NCI-H526 treated with DMSO at 0.1 percent for 48 hours (cell line): ENCODE measurements around the gene SLC39A13.

Source experiments
- DNase-seq: peaks from one replicate; lab custom pipeline; 2025; lab: John Stamatoyannopoulos, UW

Gene SLC39A13

DNA sequence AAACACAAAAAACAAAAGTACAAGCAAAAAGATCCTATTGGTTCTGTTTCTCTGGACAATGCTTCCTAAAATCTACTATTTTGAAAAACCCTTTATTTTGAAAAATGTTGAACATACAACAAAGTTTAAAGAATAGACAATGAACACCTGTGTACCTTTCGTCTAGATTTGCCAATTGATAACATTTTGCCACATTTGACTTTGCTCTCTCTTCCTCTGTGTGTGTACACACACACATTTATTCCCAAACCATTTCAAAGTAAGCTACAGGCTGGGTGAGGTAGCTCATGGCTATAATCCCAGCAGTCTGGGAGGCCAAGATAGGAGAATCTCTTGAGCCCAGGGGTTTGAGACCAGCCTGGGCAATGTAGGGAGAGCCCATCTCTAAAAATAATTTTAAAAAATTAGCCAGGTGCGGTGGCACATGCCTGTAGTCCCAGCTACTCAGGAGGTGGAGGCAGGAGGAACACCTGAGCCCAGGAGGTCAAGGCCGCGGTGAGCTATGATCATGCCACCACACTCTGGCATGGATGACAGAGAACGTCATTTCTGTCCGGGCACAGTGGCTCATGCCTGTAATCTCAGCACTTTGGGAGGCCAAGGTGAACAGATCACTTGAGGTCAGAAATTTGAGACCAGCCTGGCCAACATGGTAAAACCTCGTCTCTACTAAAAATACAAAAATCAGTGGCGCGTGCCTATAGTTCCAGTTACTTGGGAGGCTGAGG, 23.1 kb downstream of the SLC39A13 start:
- no peak for DNase-seq

DNA sequence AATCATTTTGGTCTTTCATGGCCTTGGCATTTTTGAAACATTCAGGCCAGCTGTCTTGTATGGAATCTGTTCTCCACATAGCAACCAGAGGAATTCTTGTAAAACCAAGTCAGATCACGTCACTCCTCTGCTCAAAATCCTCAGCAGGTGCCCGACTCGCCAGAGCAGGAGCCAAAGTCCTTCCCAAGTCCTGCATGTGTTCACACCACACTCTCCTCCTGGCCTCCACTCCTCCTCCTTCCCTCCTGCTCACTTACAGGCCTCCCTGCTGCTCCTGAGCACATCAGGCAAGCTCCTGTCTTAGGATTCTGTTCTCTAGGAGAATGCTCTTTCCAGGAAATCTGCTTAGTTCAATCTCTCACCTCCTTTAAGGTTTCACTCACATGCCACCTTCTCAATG, 24.8 kb downstream of the SLC39A13 start:
- no peak for DNase-seq

DNA sequence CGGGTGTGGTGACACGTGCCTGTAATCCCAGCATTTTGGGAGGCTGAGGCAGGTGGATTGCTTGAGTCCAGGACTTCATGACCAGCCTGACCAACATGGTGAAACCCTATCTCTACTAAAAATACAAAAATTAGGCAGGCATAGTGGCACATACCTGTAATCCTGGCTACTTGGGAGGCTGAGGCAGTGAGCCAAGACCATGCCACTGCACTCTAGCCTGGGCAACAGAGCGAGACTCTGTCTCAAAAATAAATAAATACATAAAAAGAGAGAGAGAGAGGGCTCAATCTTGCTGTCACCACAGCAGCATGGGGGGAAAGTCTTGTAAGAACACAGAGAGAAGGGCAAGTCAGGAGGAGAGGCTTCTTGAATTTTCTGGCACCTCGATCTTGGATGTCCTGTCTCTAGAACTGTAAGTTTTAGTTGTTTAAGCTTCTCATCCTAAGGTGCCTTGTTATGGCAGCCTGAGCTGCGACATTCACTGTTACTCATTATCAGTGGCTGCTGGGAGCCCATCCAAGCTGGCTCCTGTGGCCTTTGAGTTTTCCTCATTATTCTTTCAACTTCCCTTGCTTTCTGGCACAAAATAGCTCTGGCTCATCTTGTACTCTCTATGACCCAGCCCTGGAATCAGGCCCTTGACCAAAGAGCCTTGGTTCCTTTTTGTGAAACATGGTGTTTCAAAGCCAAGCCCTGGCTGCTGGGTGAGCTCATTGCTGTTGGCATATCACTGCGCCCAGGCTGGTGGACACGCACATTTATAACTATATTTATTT, 25.8 kb downstream of the SLC39A13 start:
- no peak for DNase-seq

DNA sequence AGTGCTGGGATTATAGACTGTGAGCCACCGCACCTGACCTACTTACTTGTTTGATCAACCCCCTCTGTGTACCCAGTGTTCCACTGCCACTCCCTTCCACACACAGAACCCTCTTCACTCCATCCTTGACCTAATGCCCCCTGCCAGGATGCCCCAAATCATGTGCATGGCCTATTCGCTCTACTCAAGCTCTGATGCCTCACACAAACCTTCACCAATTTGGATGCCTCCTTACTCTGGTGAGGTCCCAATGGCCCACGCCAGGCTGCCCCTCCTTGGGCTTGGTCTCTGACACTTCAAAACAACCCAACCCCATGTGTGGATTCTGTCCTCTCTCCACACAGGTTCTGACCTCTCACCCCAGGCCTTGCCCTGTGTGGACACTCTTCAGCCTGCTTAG, 27.3 kb downstream of the SLC39A13 start:
- no peak for DNase-seq

DNA sequence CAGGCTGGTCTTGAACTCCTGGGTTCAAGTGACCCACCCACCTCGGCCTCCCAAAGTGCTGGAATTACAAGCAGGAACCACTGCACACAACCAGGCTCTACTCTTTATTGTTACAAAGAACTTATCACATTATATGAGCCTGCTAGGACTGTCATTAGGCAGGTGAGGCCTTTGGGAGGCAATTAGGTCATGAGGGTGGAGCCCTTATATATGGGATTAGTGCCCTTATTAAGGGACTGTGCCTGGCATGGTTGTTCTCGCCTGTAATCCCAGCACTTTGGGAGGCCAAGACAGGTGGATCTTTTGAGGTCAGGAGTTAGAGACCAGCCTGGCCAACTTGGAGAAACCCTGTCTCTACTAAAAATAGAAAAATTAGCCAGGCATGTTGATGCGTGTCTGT, 28.3 kb downstream of the SLC39A13 start:
- no peak for DNase-seq

DNA sequence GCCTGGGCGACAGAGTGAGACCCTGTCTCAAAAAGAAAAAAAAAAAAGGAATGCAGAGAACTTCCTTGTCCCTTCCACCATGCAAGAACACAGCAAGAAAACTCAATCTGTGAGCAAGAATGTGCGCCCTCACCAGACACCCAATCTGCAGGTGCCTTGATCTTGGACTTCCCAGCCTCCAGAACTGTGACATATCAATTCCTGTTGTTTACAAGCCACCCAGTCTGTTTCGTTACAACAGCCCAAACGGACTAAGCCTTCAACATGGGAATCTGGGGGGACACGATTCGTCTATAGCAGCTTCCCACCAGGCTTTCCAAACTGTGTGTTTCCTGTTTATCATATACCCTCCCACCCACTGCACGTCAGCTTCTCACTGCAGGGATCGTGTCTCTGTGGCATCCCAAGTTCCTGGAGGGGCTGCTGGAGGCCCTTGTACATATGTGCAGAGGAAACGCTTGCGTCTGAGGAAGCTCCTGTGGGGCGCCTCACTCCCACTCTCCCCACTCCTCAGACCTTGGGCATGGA, 28.9 kb downstream of the SLC39A13 start:
- DNase-seq: no peak

DNA sequence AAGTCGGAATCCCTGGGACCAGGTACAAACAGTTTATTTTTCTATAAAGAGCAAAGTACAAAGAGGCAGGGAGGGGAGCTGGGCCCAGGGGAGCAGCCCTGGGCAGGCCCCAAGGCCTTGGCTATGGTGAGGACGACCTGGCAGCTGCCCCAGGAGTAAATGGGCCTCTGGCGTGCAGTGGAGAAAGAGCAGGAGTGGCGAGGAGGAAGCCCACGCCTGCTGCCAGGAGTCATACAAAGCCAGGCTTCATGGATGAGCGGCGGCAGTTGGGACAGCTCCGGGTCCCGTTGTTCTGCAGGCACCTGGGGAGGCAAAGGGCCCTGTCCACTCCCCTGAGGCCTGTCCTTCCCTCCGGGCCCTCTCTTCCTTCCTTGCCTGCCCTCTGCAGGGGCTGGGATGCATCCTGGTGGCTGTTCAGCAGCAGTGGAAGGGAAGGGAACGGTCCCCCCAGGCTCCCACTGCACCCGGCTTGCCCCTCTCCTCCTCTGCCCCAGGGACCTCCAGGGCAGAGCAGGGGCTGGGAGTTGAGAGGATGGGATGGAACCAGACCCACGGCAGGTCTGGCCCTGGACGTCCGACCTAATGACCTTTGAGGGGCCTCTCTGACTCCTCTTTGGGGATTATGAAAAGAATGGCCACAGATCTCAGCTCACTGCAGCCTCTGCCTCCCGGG, 29.5 kb downstream of the SLC39A13 start:
- no peak for DNase-seq

DNA sequence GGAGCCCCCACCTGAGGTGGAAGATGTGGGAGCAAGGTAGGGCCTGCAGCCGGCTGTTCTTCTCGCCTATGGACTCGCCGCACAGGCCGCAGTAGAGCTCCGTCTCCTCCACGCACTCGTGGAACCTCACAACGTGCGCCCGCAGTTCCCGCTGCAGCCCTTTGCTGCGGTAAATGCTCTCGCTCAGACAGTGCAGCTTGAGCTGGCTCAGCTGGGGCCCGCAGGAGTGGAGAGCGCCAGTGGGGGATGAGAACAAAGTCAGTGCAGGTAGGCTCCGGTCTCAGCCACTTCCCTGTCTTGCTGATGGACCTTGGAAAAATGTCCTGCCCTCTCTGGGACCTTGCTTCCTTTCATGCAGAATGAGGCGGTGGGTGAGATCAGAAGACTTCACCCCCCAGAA, 30.3 kb downstream of the SLC39A13 start:
- DNase-seq: no peak

DNA sequence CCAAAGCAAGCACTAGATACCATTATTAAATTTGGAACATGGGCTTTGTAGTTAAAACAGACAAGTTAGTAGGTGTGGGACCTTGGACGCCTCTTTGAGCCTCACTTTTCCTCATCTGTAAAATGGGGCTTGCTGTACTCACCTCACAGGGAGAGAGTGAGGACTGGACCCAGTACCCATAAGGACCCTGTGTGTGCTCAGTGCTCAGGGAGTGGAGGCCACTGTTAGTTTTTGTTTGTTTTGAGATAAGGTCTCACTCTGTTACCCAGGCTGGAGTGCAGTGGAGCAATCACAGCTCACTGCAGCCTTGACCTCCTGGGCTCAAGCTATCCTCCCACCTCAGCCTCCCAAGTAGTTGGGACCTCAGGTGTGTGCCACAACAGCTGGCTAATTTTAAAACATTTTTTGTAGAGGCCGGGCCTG, 31.7 kb downstream of the SLC39A13 start:
- DNase-seq: no peak

DNA sequence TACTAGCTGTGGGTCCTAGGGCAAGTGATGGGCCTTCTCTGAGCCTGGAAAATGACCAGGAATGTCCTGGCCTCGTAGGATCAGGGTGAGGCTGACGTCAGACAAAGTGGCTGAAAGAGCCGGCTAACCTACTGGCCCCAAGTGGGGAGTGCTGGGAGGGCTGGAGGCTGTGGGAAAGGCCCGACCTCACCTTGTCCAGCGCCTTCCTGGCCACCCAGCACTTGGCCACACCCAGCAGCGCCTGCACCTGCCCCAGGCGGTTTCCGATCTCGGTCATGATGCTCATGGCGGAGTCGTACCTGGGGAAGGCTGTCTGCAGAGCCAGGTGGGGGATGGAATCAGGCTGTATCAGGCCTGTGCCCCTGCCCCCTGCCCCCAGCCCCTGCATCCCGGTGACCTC, 33.0 kb downstream of the SLC39A13 start:
- DNase-seq: no peak

DNA sequence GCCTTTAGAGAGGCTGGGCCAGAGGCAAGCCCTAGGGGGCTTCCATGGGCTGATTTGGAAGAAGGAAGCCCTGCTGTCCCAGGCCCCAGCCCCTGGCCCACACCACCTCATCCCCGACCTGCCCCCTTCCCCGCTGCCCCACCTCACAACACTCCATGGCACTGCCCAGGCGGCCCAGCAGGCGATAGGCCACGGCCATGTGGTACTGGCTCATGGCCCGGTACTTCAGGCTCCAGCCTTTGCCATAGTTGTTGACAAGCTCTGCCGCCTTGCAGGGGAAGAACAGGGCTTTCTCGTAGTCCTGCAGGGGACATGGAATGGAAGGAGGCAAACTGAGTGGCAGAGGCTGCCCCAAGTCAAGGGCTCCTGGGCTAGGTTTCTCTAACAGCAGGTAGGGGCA, 34.1 kb downstream of the SLC39A13 start:
- no peak for DNase-seq

DNA sequence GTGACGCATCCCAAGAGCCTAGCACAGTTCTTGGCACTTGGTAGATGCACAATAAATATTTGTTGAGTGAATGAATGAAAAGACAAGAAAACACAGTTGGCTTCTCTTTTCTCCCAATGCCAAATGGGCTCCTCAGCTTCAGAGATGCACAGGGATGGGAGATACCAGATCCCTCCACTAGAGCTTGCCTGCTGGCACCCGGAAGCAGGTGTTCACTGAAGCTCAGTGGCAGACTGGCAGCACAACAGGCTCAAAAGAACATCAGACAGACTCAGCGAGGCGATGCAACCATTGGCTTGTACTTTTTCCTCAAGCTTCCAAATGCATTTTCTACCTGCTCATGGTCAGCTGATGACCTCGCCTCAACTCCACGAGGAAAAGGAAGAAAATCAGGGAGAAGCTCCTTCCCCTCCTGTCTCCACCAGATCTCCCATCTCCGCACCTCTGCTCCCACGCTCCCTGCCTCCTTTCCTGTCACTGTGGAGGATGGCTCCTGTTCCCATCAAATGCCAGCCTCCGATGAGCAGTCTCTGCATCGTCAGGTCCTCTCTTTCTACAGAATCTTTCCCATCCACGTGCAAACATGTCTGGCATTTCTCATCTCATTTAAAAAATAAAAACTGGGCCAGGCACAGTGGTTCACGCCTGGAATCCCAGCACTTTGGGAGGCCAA, 34.8 kb downstream of the SLC39A13 start:
- no peak for DNase-seq

DNA sequence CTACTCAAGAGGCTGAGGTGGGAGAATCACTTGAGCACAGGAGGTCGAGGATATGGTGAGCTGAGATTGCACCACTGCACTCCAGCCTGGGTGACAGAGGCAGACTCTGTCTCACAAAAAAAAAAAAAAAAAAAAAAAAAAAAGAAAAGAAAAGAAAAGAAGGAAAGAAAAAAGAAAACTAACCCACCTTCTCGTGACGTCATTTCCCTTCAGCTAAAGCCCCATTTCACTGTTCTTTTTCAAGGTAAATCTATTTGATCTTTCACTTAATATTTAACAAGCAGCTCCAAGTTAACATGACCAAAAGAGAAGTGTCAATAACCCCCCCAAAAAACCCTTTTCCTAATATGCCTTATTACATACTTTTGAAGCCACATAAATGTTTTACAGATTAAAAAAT, 35.4 kb downstream of the SLC39A13 start:
- no peak for DNase-seq

DNA sequence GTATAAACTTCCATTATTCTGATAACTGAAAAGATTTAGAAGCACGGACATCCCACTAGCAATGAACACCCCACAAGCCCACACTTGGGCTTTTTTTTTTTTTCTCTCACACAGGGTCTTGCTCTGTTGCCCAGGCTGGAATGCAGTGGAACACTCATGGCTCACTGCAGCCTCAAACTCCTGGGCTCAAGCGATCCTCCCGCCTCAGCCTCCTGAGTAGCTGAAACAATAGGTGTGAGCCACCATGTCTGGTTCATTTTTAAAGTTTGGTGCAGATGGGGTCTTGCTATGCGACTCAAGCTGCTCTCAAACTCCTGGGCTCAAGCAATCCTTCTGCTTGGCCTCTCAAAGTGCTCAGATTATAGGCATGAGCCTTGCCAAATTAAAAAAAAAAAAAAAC, 37.5 kb downstream of the SLC39A13 start:
- DNase-seq: no peak

DNA sequence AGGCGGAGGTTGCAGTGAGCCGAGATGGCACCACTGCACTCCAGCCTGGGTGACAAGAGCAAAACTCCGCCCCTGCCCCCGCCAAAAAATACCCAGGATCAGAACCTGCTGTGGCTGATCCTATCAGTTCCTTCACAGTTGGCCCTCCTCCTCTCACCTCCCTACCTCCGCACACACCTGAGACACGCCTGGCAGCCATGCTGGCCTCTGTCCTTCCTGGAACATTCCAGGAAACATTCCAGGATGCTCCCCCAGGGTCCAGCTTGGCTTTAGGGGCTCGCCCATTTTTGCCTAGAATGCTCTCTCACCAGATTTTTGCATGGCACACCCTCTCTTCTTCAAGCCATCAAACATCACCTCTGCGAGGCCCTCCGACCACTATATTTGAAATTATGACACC, 38.4 kb downstream of the SLC39A13 start:
- DNase-seq: no peak

DNA sequence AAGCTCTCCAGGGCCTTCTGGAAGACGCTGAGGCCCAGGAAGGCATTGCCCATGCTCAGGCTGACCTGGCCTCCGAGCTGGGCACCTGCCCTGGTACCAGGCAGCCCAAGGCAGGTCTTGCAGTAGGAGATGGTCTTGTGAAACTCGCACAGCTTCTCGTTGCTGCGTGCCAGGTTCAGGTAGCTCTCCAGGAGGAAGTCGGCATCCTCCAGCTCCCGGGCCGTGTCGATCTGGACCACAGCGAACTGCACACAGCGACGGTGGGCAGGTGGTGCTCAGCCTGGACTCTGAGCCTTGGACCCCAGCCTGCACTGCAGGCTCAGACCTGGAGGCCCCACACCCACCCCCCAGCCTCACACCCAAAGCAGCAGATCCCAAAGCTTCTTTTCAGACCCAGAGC, 39.5 kb downstream of the SLC39A13 start:
- no peak for DNase-seq

DNA sequence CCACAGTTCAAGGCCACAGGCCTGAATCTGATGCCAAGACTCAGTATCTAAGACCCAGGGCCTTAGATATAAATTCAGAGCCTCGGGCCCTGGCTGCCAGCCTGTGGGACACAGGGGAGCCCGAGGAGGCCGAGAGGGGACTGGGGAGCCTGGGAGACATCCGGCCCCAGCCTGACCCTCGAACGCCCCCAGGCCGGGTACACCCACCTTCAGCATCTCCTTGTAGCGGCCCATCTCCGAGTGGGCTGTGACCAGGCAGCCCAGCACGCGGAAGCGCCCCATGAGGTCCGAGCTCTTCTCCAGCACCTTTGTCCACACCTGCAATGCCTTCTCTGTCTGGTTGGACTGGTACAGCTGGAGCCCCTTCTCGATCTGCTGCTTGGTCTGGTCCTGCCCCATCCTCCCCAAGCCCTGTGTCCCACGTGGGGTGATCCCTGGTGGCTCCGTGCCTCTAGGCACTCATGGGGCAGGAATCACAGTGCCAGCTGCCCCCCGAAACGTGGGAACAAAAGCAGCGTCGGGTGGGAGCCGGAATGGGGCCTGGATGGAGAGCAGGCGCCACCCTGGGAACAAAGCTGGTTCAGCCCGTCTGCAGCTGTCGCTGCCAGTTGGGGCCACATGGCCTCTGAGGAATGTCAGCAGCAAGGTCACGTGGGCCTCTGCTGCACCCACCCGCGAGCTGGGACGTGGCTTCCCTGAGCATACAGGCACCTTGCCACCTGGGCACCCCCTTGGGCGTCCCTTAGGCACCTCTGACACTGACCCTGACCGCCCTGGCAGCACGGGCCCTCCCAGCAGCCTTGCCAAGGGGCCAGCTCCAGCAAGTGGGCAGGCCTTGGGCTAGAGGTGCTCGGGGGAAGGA, 40.4 kb downstream of the SLC39A13 start, which contains the start of gene RAPSN:
Gene RAPSN, minus strand, starts transcription at position 571 of the 862 bp plus-strand sequence. Its CDS starts 172 bp downstream, at position 399.
- no peak for DNase-seq

DNA sequence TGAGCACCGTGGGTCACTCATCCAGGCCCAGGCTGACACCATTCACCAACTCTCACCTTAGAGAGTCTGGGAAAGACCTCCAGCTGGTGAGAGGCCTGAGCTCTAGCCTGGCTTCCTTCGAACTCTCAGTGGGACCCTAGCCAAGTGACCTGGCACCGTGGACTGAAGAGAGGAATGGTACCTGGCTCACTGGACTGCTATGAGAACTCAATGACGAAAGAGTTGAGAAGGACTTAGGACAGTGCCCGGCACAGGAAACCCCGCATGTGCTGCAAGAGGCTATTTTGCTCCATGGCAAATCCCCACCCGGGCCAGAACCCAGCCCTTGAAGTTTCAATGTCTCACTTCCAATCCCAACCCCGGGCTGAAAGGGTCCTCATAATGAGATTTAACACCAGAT, 41.2 kb downstream of the SLC39A13 start:
- no peak for DNase-seq

DNA sequence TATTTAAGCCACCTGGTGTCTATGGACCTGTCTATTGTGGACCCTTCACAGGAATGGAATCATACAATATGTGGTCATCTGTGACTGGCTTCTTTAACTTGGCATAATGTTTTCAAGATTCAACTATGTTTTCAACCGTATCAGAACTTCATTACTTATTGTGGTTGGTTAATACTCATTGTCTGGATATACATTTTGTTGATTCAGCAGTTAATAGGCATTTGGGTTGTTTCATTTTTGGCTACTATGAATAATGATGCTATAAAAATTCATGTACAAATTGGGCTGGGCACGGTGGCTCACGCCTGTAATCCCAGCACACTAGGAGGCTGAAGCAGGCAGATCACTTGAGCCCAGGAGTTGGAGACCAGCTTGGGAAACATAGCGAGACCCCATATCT, 43.0 kb downstream of the SLC39A13 start:
- no peak for DNase-seq

DNA sequence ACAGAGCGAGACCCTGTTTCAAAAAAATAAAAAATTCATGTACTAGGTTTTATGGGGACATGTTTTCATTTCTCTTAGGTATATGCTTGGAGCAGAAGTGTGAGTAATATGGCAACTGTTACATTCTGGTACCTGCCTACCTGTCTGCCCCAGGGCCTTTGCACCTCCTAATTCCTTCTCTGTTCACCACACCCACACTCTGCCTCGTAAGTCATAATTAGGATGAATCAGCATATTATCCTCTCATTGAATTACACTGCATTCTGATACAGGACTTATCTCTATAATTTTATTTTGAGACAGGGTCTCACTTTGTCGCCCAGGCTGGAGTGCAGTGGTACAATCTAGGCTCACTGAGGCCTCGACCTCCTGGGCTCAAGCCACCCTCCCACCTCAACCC, 43.6 kb downstream of the SLC39A13 start:
- DNase-seq: no peak

DNA sequence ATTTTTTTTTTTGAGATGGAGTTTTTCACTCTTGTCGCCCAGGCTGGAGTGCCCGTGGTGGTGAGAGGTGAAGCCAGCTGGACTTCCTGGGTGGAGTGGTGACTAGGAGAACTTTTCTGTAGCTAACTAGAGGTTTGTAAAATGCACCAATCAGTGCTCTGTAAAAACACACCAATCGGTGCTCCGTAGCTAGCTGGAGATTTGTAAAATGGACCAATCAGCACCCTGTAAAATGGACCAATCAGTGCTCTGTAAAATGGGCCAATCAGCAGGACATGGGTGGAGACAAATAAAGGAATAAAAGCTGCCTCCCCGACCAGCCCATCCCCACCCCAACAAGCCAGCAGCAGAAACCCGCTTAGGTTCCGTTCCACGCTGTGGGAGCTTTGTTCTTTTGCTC, 45.0 kb downstream of the SLC39A13 start:
- DNase-seq: no peak
